Body of pancreas (tissue), 4 donors: ENCODE data around the gene MAD1L1.

ENCODE experiments used
- CTCF ChIP-seq, 7 experiments: fragments of 450-650 bp in 4 of 7; fragments of 200-600 bp in 3 of 7; sonication (generic) in 3 of 7; IDR thresholded peaks; one replicate each; pipeline ENCODE4 v1.5.1; 2016 to 2019; ENCODE audit warnings: antibody characterized with exemption in 7 of 7
- POLR2A ChIP-seq, 3 donors: fragments of 450-650 bp; IDR thresholded peaks; one replicate each; pipeline ENCODE4 v1.6.1; 2016; ENCODE audit warnings: antibody characterized with exemption in 3 of 3, mild to moderate bottlenecking in 2 of 3

GRCh38 chr7:2090526-2091520 lies 141.9 kb downstream of the MAD1L1 start:
- TF ChIP-seq CTCF (IDR thresholded peaks at IDR 0.05): no peak
- TF ChIP-seq POLR2A (IDR thresholded peaks at IDR 0.05): no peak
